Measurements from ENCODE around the gene SLC8A1.

The SLC8A1 gene

DNA sequence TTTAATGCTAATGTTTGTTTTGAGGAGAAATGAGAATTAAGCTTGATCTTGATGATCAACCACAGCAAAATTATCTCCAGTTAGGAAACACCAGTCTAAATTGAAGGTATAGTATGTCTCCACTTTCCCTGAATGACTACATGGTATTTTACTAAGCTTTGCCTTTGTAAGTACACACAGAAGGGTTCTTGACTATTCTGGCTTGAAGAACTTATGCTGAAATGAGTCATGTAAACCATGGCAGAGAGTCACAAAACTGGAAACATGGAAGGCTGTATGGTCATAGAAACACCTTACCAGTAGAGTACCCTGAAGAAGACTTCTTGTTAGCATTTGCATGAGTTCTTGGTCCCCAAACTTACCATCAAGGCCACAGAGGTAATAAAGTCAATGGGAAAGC, 250.5 kb downstream of the SLC8A1 start:
- H3K4me1 ChIP-seq (ENCODE audit: insufficient read depth, low read length): peaks cover 7% of the 10 kb centered on the region
- H3K9me3 ChIP-seq (ENCODE audit: low read length): no peaks in the 10 kb centered on the region
- no peaks in the 10 kb centered on the region for H3K27me3 ChIP-seq (ENCODE audit: insufficient read depth, low read length)
- H3K4me3 ChIP-seq (ENCODE audit: low read length): no peak overlapping the region
- no peak overlapping the region for H2AFZ ChIP-seq (ENCODE audit: low read depth, low read length)
- H3K36me3 ChIP-seq (ENCODE audit: insufficient read depth, low read length): no peaks in the 10 kb centered on the region

DNA sequence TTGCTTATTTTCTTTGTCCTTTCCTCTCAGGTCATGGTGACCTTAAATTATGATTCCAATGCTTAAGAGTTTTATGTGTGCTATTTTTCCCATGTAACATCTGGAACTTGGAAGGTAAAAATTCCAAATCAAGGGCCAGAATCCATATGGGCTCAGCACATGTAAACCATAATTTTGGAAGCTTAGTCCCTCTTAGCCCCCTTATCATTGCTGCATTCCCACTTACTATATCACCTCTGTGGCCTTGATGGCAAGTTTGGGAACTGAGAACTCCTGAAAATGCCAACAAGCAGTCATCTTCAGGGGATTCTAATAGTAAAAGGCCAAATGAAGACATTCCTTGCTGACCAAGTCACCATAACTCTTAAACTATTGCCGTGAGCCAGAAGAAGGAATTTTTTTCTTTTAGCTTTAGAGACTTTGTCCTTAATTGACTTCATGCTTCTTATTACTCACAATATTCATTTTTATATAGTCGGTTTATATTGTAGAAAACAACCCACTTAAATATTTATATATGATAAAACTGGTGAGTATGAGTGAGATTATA, 251.4 kb downstream of the SLC8A1 start:
- Histone ChIP-seq H3K36me3 (ENCODE audit: insufficient read depth, low read length) (no peaks in the 10 kb centered on the region), H3K4me3 (ENCODE audit: low read length) (no peak overlapping the region)

DNA sequence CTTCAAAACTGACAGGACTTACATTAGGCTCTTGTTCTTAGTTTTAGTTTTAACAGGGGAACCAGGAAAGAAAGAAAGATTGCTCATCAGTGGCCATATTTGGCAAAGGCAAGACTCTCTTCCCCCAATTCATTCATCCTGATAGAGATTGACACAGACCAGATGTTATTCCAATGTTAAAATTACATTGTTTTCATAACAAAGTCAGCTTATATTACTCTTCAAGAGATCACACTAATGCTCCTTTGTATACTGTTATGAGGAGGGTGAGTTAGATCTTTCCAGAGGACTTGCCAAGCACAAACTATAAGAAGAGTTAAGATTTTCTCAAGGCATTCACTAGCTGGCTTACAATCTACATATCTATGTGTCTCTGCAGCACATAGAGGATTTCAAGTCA, 252.1 kb downstream of the SLC8A1 start:
- Histone ChIP-seq H2AFZ (ENCODE audit: low read depth, low read length) (no peak overlapping the region), H3K27me3 (ENCODE audit: insufficient read depth, low read length) (no peaks in the 10 kb centered on the region), H3K36me3 (ENCODE audit: insufficient read depth, low read length) (no peaks in the 10 kb centered on the region), H3K4me1 (ENCODE audit: insufficient read depth, low read length) (peaks cover 3% of the 10 kb centered on the region), H3K4me3 (ENCODE audit: low read length) (no peak overlapping the region), H3K9me3 (ENCODE audit: low read length) (no peaks in the 10 kb centered on the region)

More for the DNA sequence above, 251.4 kb downstream of the SLC8A1 start:
- no peak overlapping the region for H2AFZ ChIP-seq (ENCODE audit: low read depth, low read length)
- H3K4me1 ChIP-seq (ENCODE audit: insufficient read depth, low read length): peaks cover 3% of the 10 kb centered on the region
- no peaks in the 10 kb centered on the region for H3K9me3 ChIP-seq (ENCODE audit: low read length)
- no peaks in the 10 kb centered on the region for H3K27me3 ChIP-seq (ENCODE audit: insufficient read depth, low read length)

DNA sequence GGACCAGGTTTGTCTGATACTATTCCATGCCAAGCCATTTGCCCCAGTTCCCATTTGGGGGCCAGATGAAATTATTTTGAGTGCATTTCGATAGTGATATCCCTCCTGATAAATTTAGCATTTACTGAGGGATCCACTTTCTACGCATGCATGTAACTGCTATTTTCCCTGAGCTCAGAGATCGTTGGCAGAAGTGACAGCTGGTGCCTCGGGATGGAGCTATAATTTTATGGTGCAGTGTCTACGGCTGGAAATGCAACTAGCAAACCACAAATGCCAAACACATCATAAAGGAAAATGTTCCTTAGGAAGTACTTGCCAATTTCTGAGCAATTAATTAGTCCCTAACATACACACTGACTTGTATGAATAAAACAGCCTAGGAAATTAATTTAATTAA, 254.8 kb downstream of the SLC8A1 start:
- Histone ChIP-seq H2AFZ (ENCODE audit: low read depth, low read length) (no peak overlapping the region), H3K27me3 (ENCODE audit: insufficient read depth, low read length) (no peaks in the 10 kb centered on the region), H3K9me3 (ENCODE audit: low read length) (no peaks in the 10 kb centered on the region), H3K36me3 (ENCODE audit: insufficient read depth, low read length) (no peaks in the 10 kb centered on the region), H3K4me3 (ENCODE audit: low read length) (no peak overlapping the region), H3K4me1 (ENCODE audit: insufficient read depth, low read length) (peaks cover 3% of the 10 kb centered on the region)

DNA sequence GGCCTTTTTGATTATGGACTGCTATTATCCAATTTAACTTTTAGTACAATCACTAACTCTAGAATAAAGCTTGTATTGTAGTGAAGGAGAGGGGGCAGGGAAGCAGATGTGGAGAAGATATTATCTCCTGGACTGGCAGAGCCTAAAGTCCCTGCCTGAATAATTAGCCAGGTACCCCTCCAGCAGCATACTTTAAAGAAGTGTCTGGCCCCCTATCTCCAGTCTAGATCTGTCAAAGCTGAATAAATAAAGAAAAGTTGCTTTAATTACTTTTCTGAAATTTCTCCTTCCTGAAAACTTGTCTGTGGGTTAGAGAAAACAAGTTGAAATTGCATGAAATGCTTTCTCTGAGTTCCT, 258.2 kb downstream of the SLC8A1 start:
- H3K36me3 ChIP-seq (ENCODE audit: insufficient read depth, low read length): no peaks in the 10 kb centered on the region
- H3K27me3 ChIP-seq (ENCODE audit: insufficient read depth, low read length): no peaks in the 10 kb centered on the region
- no peak overlapping the region for H3K4me3 ChIP-seq (ENCODE audit: low read length)
- H2AFZ ChIP-seq (ENCODE audit: low read depth, low read length): no peak overlapping the region
- H3K4me1 ChIP-seq (ENCODE audit: insufficient read depth, low read length): peaks cover under 1% of the 10 kb centered on the region
- H3K9me3 ChIP-seq (ENCODE audit: low read length): no peaks in the 10 kb centered on the region

DNA sequence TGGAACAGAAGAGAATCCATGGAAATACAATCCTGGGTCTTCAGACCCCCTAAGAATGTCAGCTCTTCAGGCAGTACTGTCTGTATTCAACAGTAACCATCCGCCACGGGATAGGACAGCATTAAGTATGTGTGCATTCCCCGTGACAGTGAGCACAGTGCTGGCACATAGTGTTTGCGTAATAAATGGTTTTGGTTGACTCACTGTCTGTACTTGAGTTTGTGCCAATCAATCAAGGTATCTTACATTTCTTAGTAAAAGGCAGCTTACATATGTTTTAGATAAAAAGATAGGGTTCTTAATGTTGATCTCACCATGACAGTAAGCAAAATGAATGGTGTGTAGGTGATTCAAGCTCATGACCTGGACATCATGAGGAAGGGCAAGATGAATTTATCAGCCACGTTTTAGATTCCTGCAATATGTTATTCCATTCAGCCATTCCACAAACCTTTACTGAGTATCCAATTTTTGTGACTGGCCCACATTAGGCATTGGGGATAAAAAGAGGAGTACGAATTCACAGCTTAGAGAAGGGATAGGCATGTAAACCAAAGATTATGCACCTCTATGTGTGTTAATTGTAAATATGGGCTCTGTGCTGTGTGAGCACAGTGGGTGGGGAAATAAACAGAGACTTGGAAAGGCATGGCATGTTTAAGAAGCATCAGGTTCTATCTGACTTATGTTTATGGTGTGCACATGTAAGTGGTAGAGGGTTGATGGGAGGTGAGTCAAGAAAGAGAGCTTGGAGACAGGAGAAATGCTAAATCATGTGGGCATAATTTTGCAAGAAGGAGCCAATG, 258.8 kb downstream of the SLC8A1 start:
- Histone ChIP-seq H3K36me3 (ENCODE audit: insufficient read depth, low read length) (no peaks in the 10 kb centered on the region), H2AFZ (ENCODE audit: low read depth, low read length) (no peak overlapping the region)

DNA sequence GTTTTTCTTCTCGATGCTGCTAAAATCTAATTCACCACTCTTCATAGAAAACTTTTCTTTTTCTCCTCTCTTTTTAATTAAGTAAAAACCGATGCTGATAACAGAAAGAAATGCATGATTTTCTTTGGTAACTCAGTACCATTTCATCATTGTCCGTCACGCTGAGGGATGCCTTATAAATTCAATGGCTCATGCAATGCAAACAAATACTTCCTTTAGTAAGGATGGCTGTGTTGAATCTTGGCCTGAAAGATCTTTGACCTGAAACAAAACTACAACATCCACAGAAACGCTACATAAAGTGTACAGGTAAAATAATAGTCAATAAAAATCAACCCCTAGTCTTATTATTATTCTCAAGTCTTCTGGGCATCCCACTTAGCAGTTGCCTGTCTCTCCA, 261.4 kb downstream of the SLC8A1 start:
- H3K27me3 ChIP-seq (ENCODE audit: insufficient read depth, low read length): no peaks in the 10 kb centered on the region
- H3K9me3 ChIP-seq (ENCODE audit: low read length): no peaks in the 10 kb centered on the region
- H3K36me3 ChIP-seq (ENCODE audit: insufficient read depth, low read length): no peaks in the 10 kb centered on the region
- no peak overlapping the region for H2AFZ ChIP-seq (ENCODE audit: low read depth, low read length)
- H3K4me1 ChIP-seq (ENCODE audit: insufficient read depth, low read length): no peaks in the 10 kb centered on the region
- no peak overlapping the region for H3K4me3 ChIP-seq (ENCODE audit: low read length)

More for the DNA sequence above, 258.8 kb downstream of the SLC8A1 start:
- H3K4me3 ChIP-seq (ENCODE audit: low read length): no peak overlapping the region
- H3K27me3 ChIP-seq (ENCODE audit: insufficient read depth, low read length): no peaks in the 10 kb centered on the region
- H3K4me1 ChIP-seq (ENCODE audit: insufficient read depth, low read length): no peaks in the 10 kb centered on the region
- no peaks in the 10 kb centered on the region for H3K9me3 ChIP-seq (ENCODE audit: low read length)

DNA sequence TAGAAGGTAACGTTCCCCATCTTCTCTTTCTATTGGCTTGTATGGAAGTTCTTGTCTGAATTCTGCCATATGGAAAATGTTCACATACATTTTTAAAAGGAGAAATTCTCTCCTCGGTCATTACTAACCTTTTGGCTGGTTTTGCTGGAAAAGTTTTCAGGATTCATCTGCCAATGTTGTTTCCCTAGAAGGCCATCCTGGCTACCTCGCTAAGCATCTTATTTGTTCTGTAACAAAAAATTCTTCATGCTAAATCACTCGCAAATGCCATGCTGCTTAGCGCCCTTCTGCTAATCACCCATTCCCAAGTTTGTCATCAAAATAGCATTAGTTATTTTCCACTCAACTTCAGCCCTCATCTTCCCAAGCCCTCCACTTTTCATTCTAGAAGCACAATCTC, 262.0 kb downstream of the SLC8A1 start:
- no peaks in the 10 kb centered on the region for H3K9me3 ChIP-seq (ENCODE audit: low read length)

DNA sequence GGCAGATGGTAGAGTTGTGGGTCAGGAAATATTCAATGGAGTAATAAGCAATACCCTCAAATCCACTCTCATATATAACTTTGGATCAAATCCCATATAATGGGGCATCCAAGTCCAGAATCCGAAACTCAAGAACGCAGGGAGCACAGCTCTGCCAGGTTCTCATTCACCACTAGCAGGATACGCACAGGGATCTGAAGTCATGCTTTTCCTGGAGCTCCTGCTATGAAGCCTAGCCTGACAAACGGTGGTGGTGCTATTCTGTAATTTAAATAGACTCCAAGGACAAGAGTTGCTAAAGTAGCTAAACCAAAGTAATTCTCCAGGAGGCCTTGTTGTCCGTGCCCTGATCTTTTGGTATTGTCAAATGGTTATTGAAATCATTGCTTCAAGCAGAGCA, 264.8 kb downstream of the SLC8A1 start:
- Histone ChIP-seq H3K4me1 (ENCODE audit: insufficient read depth, low read length) (no peaks in the 10 kb centered on the region), H3K36me3 (ENCODE audit: insufficient read depth, low read length) (no peaks in the 10 kb centered on the region), H2AFZ (ENCODE audit: low read depth, low read length) (no peak overlapping the region), H3K9me3 (ENCODE audit: low read length) (no peaks in the 10 kb centered on the region), H3K4me3 (ENCODE audit: low read length) (no peak overlapping the region), H3K27me3 (ENCODE audit: insufficient read depth, low read length) (no peaks in the 10 kb centered on the region)

More for the DNA sequence above, 262.0 kb downstream of the SLC8A1 start:
- no peaks in the 10 kb centered on the region for H3K36me3 ChIP-seq (ENCODE audit: insufficient read depth, low read length)
- H3K27me3 ChIP-seq (ENCODE audit: insufficient read depth, low read length): no peaks in the 10 kb centered on the region
- no peak overlapping the region for H3K4me3 ChIP-seq (ENCODE audit: low read length)
- H2AFZ ChIP-seq (ENCODE audit: low read depth, low read length): no peak overlapping the region
- H3K4me1 ChIP-seq (ENCODE audit: insufficient read depth, low read length): no peaks in the 10 kb centered on the region

DNA sequence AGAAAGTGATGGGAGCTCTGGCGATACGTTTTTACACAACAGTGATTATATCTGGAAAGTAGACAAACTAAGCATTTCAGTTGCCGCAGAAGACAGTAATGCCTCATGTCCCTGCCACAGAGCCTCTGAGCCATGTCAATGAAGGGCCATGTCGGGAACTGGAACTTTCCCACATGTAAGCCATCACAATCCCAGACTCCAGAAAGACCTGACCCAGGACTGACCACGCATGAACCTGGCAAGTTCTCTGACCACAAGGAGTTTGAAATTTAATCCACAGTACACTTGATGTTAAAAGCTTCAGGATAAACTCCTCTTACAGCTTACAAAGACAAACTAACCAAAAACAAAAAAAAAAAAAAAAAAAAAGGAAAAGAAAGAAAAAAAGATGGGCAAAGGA, 267.3 kb downstream of the SLC8A1 start:
- H3K4me3 ChIP-seq (ENCODE audit: low read length): no peak overlapping the region
- no peaks in the 10 kb centered on the region for H3K4me1 ChIP-seq (ENCODE audit: insufficient read depth, low read length)
- H3K27me3 ChIP-seq (ENCODE audit: insufficient read depth, low read length): no peaks in the 10 kb centered on the region

DNA sequence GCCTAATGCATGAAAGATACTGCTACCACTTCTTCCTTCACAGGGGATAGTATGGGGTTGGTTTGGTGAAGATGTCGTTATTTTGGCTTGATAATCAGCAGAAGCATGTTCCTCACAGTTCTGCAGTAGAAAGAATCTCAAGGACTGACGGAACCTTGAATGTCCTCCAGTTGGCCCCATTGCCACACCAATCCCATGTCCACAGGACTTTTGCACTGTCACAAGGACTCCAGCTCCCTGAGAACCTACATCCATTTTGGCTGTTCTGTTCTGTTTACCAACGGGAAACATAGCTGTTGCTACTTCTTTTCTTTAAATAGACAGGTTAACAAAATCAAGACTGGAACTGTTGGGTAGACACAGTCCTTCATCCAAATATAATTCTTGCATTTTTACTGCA, 270.0 kb downstream of the SLC8A1 start:
- H2AFZ ChIP-seq (ENCODE audit: low read depth, low read length): no peak overlapping the region
- H3K9me3 ChIP-seq (ENCODE audit: low read length): no peaks in the 10 kb centered on the region
- H3K4me1 ChIP-seq (ENCODE audit: insufficient read depth, low read length): no peaks in the 10 kb centered on the region
- no peak overlapping the region for H3K4me3 ChIP-seq (ENCODE audit: low read length)
- no peaks in the 10 kb centered on the region for H3K36me3 ChIP-seq (ENCODE audit: insufficient read depth, low read length)
- no peaks in the 10 kb centered on the region for H3K27me3 ChIP-seq (ENCODE audit: insufficient read depth, low read length)

More for the DNA sequence above, 267.3 kb downstream of the SLC8A1 start:
- Histone ChIP-seq H3K36me3 (ENCODE audit: insufficient read depth, low read length) (no peaks in the 10 kb centered on the region), H2AFZ (ENCODE audit: low read depth, low read length) (no peak overlapping the region), H3K9me3 (ENCODE audit: low read length) (no peaks in the 10 kb centered on the region)

DNA sequence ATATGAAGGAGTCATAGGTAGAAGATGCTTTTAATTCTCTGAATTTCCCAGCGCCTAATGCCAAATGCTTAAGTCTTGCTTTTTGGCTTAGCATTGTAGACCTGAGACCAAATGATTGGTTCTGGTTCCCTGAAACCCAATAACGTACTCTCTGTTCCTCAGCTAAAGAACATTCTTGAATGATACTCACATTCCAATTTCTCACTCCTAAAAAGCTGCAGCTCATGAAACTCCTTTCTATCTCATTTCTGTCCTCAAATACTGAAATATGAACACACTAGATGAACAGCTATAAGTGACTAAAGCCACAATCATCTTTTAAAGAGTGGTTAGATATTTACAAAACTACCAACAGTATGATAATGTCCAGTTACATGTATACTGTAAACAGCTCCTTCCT, 272.1 kb downstream of the SLC8A1 start:
- H2AFZ ChIP-seq (ENCODE audit: low read depth, low read length): no peak overlapping the region
- H3K27me3 ChIP-seq (ENCODE audit: insufficient read depth, low read length): no peaks in the 10 kb centered on the region
- H3K9me3 ChIP-seq (ENCODE audit: low read length): no peaks in the 10 kb centered on the region
- H3K4me3 ChIP-seq (ENCODE audit: low read length): no peak overlapping the region
- H3K36me3 ChIP-seq (ENCODE audit: insufficient read depth, low read length): no peaks in the 10 kb centered on the region
- no peaks in the 10 kb centered on the region for H3K4me1 ChIP-seq (ENCODE audit: insufficient read depth, low read length)

DNA sequence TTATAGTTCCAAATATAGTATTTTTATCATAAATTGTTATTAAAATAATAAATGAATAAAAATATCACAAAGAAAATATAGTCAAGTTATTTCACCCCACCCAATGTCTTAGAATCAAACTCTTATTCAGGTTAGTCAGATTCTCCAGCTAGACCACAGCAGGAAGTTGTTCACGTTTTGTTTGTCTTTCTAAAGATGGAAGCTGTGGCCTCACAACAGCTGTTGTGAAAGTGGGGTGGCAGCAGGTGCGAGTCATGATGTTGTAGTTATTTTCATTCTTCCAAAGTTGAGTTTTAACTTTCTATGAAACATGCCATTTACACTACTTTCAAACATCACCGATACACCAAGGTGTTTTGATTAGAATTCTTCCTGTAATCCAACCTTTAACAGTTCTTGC, 272.9 kb downstream of the SLC8A1 start:
- no peaks in the 10 kb centered on the region for H3K36me3 ChIP-seq (ENCODE audit: insufficient read depth, low read length)
- no peaks in the 10 kb centered on the region for H3K27me3 ChIP-seq (ENCODE audit: insufficient read depth, low read length)
- no peaks in the 10 kb centered on the region for H3K9me3 ChIP-seq (ENCODE audit: low read length)
- H3K4me3 ChIP-seq (ENCODE audit: low read length): no peak overlapping the region
- no peaks in the 10 kb centered on the region for H3K4me1 ChIP-seq (ENCODE audit: insufficient read depth, low read length)
- no peak overlapping the region for H2AFZ ChIP-seq (ENCODE audit: low read depth, low read length)
